D721Med (cell line): ENCODE measurements around the gene PLCG2.

Source experiments
- DNase-seq: peaks from one replicate; pipeline ENCODE4 v3.0.0; 2011; ENCODE audit warnings: low spot score; ENCODE audit not compliant: insufficient read length
- FAIRE-seq: peaks from 2 replicates; lab custom pipeline; 2011; peaks lifted over from hg19 to GRCh38; lab: Jason Lieb, UNC
- TF ChIP-seq, protein P1 (sequence below): IDR thresholded peaks from 2 replicates; pipeline ENCODE4 v1.5.1; 2012; ENCODE audit warnings: mild to moderate bottlenecking, control low read depth; ENCODE audit not compliant: insufficient read depth; ENCODE audit errors: missing control alignments

Gene PLCG2

DNA sequence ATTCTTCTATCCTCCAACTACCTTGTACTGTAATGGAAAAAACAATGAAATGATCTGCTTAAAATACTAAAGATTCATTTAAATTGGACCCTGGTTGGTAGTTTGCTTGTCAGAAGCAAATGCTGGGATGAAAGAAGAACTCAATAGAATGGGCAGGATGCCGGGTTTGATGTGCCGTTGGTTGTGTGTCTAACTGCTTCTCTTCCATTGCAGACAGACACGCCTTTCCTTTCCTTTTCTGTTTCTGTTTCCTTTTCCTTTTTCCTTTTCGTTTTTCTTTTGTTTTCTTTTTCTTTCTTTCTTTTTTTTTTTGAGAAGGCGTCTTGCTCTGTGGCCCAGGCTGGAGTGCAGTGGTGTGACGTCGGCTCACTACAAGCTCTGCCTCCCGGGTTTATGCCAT is 64.6 kb downstream of the PLCG2 start:
- TF ChIP-seq, protein P1, sequence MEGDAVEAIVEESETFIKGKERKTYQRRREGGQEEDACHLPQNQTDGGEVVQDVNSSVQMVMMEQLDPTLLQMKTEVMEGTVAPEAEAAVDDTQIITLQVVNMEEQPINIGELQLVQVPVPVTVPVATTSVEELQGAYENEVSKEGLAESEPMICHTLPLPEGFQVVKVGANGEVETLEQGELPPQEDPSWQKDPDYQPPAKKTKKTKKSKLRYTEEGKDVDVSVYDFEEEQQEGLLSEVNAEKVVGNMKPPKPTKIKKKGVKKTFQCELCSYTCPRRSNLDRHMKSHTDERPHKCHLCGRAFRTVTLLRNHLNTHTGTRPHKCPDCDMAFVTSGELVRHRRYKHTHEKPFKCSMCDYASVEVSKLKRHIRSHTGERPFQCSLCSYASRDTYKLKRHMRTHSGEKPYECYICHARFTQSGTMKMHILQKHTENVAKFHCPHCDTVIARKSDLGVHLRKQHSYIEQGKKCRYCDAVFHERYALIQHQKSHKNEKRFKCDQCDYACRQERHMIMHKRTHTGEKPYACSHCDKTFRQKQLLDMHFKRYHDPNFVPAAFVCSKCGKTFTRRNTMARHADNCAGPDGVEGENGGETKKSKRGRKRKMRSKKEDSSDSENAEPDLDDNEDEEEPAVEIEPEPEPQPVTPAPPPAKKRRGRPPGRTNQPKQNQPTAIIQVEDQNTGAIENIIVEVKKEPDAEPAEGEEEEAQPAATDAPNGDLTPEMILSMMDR: no peak
- FAIRE-seq (no peak), DNase-seq (no peak)

DNA sequence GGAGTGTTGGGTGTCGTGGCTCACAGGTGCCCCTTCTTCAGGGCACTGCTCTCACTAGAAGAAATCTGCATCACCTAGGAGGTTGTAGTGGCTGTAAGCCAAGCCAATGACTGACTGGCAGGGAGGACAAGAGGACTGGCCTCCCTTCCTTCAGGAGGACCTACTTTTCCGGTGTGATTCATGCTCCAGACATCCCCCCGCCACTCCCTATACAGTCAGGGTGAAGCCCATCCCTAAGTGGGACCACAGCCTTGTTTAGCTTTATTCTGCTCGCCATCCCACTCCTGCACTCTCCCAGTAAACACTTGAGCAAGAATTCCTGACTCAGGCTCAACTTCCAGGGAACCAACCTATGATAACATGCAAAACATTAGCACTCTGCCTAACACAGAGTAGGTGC is 67.0 kb downstream of the PLCG2 start:
- TF ChIP-seq, protein P1: no peak
- no peak for DNase-seq
- FAIRE-seq: no peak

DNA sequence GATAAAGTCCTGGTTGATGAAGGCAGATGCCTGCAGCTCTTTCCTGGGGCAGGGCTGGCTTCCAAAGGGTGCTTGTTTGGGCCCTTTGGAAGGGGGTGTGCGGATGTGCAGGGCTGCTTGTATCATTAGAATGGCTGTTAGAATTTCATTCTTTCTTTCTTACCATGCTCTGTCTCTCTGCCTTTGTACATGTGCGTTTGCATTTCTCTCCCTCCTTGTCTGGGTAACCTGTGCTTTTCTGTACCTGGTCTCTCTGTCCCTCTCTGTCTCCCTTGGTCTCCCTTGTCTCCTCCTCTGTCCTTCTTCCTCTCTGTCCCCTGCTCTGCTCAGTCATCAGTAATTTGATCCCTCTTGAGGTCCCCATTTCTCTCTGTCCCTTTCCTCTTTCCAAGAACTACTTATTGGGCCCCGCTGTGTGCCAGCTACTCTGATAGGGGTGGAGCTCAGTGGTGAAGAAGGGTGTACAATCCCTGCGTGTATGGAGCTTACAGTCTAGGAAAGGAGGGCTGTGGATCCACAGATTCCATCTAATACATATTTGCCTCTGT is 69.3 kb downstream of the PLCG2 start:
- no peak for DNase-seq
- TF ChIP-seq, protein P1: no peak
- FAIRE-seq: no peak

DNA sequence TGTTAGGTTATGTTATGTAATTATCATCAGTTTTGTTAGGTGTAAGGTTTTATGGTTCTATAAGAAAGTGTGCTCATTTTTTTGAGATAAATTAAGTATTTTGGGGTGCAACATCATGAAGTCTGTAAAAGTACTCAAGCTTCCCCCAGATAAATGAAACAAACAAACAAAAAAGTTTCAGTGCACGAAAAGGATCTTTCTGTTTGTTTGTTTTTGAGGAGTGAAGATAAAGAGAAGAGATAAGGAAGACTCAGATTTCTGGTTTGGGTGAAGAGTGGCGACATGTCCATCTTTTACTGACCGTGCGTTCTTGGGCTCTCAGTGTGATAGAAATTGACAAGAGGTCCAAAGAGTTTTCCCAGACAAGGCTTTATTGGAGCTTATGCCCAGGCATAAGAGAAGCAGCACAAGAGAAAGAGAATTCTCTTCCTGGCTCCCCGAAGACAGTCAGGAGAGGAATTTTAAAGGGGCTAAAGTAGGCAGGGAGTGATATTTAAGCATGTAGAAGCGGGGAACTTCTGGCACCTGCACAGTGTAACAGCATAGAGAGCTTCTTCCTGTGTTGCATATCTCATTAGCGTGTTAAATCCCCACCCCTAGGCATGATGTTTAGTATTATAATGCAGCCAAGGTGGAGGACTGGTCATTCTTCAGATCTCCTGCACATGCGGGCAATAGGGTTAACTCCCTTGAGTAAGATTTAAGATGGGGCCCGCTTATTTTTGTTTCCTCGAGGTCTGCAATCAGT is 71.3 kb downstream of the PLCG2 start:
- FAIRE-seq: no peak
- no peak for DNase-seq
- TF ChIP-seq, protein P1: no peak

DNA sequence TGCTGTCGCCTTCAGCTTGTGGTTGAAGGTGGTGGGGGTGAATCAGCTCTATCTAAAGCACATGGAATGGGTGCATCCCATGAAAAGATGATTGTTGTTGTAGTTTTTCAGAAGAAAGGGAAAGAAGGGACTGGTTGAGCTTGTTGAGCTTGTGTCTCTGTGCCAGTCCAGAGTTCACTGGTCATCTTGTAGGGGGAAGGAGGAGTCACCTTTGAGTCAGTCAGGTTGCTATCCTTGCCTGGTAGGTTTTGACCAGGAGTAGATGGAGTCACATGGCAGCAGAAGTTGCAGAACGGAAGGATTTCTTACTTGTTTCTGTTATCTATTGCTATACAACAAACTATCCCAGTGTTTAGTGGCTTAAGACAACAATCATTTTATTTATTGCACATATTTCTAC is 73.3 kb downstream of the PLCG2 start:
- no peak for FAIRE-seq
- TF ChIP-seq, protein P1: no peak
- DNase-seq: no peak

DNA sequence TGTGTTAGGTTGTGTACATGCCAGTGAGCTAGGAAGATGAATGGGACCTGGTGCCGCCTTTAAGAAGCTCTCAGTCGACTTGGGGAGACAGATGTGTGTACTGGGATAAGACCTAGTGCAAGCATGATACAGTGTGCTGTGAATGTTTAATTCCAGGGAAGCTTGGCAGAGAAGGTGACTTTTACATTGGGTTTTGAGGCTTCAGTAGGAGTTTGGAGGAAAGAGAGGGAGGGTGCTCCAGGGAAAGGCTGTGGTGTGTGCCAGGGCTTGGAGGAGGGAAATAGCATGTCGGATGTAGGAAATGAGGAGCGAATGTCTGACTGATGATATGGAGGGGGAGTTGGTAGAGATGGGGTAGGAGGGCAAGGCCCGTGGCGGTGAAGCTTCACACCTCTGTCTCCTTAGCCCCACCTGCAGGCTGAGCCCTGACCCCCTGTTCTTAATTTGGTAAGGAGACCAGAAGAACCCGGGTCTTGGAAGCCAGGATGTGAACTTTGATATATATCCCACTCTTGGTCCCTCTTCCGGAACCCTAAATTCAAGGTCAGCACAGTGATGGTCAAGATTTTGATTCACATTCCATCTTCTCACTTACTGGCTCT is 76.6 kb downstream of the PLCG2 start:
- TF ChIP-seq, protein P1: no peak
- no peak for DNase-seq
- FAIRE-seq: no peak
